Muscle of leg (tissue), 11 donors: Measurements from ENCODE around the gene GAL3ST3. TPM values are rescaled to one million over a fixed set of nuclear protein-coding genes. Genes with fewer than 3 reads are reported as not detected.
"Not testable (repeated sequence)": the region's sequence is repeated elsewhere in the genome, so short reads cannot be mapped to it uniquely, and the experiment has no call there.

Source experiments
- DNase-seq: peaks from one replicate; pipeline ENCODE4 v3.0.0; 2013
- H3K27ac ChIP-seq: one replicate; pipeline ENCODE4 v1.5.1; 2013; ENCODE audit warnings: mild to moderate bottlenecking, low read length, control low read depth
- H3K27me3 ChIP-seq: one replicate; pipeline ENCODE4 v1.6.1; 2013; ENCODE audit warnings: low read length; ENCODE audit not compliant: control insufficient read depth, insufficient read depth
- H3K36me3 ChIP-seq: one replicate; pipeline ENCODE4 v1.6.1; 2013; ENCODE audit warnings: low read length; ENCODE audit not compliant: control insufficient read depth, insufficient read depth
- H3K4me1 ChIP-seq: one replicate; pipeline ENCODE4 v1.6.1; 2013; ENCODE audit warnings: low read length; ENCODE audit not compliant: control insufficient read depth, insufficient read depth
- H3K4me3 ChIP-seq: one replicate; pipeline ENCODE4 v1.5.1; 2013; ENCODE audit warnings: low read length, control low read depth
- H3K9me3 ChIP-seq: replicated peaks from 2 replicates; pipeline ENCODE4 v1.6.1; 2013; ENCODE audit warnings: low read depth, low read length; ENCODE audit not compliant: control insufficient read depth
- WGBS: methylation state at CpG from one replicate; pipeline ENCODE4 v1.1.5; 2013; ENCODE audit warnings: missing lambda C conversion rate; ENCODE audit not compliant: insufficient coverage; 5-methylcytosine and 5-hydroxymethylcytosine counted together
- polyA plus RNA-seq, 8 donors: library from polyadenylated mRNA; unstranded; fragments of 120-200 nt; gene quantifications; one replicate each; pipeline versions ENCODE4 v1.2.1 to v1.2.3, GENCODE V29; 2013; ENCODE audit warnings: inconsistent platforms in 1 of 8, low replicate concordance in 1 of 8; ENCODE audit not compliant: insufficient read length in 8 of 8, insufficient read depth in 1 of 8
- total RNA-seq: library from RNA; stranded (reverse); fragments of 120-200 nt; gene quantifications from one replicate; pipeline ENCODE4 v1.2.4, GENCODE V29; 2013

The GAL3ST3 gene
- total and polyA plus RNA-seq, 9 donors: 0.22 to 1.7 (median 0.89) TPM

DNA sequence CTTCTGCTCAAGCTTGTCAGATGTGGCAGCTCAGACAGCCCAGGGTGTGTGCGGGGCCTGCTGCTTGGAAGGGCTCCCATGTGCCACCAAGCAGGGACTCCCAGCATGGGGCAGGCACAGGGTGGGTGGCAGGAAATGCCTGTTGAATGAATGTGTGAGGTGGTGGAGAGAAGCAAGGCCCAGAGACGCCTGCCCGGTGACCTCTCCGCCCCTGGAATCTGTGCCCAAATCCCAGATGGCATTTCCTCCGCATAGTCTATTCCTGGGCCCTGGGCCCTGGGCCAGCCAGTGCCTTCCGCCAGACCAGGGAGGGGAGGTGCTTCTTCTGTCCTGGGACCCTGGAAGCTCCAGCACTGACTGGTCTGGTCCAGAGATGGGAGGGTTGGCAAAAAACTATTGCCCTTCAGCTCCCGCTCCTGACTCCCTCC, 33.5 kb downstream of the GAL3ST3 start:
- Histone ChIP-seq H3K27ac (no peak overlapping the region), H3K27me3 (peaks cover 34% of the 10 kb centered on the region), H3K36me3 (no peaks in the 10 kb centered on the region), H3K4me1 (peaks cover 12% of the 10 kb centered on the region), H3K4me3 (no peak overlapping the region), H3K9me3 (no peaks in the 10 kb centered on the region)
- DNase-seq: no peak
- 78% methylated on average over 5 of the region's 7 CpGs for WGBS

DNA sequence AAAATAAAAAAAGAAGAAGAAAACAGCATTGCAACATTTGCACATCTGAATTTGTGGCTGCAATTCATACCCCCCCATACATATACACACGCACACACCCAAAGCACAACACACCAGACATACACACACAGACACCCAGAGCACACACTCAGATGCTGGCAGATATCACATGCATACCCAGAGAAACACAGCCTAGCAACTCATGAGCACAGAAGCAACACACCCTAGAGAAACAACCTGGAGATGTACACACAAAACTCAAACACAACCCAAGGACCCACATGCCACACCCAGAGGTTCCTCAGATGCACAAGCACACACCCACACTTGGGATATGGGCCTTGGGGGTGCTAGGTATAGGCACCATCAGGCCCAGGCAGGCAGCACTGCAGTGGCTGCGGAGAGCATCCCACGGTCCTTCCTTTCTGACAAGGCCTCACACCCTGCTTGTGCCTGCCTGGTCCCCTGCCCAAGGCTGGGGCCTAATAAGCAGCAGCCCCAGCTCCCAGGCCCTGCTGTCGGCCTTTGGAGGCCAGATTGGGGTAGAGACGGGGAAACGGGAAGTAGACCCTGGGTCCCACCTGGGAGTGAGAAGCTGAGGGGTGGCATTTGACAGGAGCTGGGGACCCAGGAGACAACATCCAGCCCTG, 34.0 kb downstream of the GAL3ST3 start:
- Histone ChIP-seq H3K4me1 (peaks cover 12% of the 10 kb centered on the region), H3K27me3 (peaks cover 40% of the 10 kb centered on the region), H3K36me3 (no peaks in the 10 kb centered on the region), H3K27ac (no peak overlapping the region), H3K4me3 (no peak overlapping the region), H3K9me3 (no peaks in the 10 kb centered on the region)
- WGBS: 73% methylated on average over 6 of the region's 6 CpGs
- DNase-seq: no peak

DNA sequence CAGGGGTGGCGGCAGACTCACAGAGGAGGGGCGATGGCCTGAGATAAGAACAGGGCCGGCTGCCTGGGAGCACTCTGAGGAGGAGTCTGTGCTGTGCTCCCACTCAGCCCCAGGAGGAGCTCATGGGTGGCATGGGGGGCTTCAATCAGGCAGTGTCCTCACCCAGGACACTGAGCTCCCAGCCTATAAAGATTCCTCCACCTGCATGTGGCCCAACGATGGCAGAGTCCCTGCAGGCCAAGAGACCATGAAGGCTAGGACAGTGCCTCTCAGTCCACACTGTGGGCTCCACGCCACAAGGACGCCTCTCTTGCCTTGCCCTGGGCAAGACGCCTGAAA, 35.2 kb downstream of the GAL3ST3 start:
- Histone ChIP-seq H3K4me3 (no peak overlapping the region), H3K27me3 (peaks cover 48% of the 10 kb centered on the region), H3K9me3 (no peaks in the 10 kb centered on the region), H3K36me3 (no peaks in the 10 kb centered on the region), H3K4me1 (peaks cover 12% of the 10 kb centered on the region), H3K27ac (no peak overlapping the region)
- no peak for DNase-seq
- WGBS: 75% methylated on average over 4 of the region's 7 CpGs

DNA sequence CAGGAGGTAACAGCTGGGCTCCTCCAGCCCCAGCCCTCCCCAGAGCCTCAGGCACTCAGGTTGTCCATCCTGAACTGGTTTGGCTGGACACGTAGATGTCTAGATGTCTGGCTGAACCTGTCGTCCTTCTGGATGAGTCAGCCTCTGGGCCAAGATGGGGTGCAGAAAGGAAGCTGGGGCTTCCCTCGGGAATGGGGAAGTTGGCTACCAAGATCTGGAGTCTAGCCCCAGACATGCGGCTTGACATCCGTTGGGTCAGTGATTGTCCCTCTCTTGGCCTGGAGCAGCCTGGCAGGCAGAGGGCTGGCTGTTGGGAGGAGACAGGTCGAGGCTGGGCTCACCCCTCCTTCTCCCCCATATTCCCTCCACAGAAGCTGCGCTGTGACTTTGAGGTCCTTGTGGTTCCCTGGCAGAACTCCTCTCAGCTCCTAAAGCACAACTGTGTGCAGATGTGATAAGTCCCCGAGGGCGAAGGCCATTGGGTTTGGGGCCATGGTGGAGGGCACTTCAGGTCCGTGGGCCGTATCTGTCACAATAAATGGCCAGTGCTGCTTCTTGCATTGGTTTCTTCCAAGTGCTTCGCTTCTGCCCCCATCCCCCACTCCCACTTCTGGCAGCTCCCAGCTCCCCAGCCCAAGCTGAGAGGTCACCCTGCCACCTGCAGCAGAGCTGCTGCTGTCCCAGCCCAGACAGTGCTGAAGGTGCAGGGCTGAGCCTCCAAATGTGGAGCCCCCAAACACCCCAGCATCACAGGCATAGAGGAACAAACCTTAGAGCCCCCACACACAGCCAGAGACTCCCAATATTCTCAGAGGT, 35.8 kb downstream of the GAL3ST3 start:
- H3K27ac ChIP-seq: no peak overlapping the region
- no peak for DNase-seq
- H3K4me3 ChIP-seq: no peak overlapping the region
- H3K9me3 ChIP-seq: no peaks in the 10 kb centered on the region
- peaks cover 12% of the 10 kb centered on the region for H3K4me1 ChIP-seq
- 57% methylated on average over 8 of the region's 12 CpGs for WGBS
- peaks cover 49% of the 10 kb centered on the region for H3K27me3 ChIP-seq
- H3K36me3 ChIP-seq: no peaks in the 10 kb centered on the region

DNA sequence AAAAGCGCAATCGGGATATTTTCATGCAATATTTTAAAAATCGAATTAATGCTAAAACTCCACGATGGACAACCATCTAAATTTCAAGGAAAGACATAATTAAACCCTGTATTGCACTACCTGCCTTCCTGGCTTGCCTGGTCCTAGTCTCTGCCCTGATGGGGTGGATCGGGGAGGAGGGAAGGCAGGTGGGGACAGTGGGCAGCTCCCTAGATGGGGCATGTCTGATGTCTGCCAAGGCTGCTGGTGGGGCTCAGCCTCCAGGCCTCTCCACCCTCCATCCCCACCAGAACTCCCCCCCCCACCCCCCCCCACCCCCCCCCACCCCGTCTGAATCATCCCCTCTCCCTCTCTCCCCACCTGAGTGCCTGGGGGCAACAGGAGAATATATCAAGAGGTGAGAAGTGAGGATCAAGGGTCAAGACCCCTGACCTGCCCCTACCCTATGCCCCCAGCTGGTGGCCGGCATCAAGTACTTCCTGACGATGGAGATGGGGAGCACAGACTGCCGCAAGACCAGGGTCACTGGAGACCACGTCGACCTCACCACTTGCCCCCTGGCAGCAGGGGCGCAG, 36.5 kb downstream of the GAL3ST3 start:
- no peaks in the 10 kb centered on the region for H3K9me3 ChIP-seq
- peaks cover 12% of the 10 kb centered on the region for H3K4me1 ChIP-seq
- no peaks in the 10 kb centered on the region for H3K36me3 ChIP-seq
- DNase-seq: no peak
- H3K4me3 ChIP-seq: no peak overlapping the region
- 20% methylated on average over 6 of the region's 12 CpGs for WGBS
- H3K27ac ChIP-seq: no peak overlapping the region
- H3K27me3 ChIP-seq: peaks cover 49% of the 10 kb centered on the region

DNA sequence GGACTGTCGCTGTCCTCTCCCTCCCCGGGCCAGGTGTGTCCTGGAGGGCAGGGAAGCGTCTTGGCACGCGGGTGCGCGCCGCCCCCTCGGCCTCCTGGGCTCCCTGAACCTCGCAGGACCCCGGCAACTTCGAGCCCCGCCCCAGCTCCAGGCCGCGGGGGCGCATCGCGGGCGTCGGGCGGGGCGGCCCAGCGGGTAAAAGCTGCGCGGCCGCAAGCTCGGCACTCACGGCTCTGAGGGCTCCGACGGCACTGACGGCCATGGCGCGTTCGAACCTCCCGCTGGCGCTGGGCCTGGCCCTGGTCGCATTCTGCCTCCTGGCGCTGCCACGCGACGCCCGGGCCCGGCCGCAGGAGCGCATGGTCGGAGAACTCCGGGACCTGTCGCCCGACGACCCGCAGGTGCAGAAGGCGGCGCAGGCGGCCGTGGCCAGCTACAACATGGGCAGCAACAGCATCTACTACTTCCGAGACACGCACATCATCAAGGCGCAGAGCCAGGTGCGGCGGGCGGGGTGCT, 37.1 kb downstream of the GAL3ST3 start, which contains the start of gene CST6:
Gene CST6 (plus strand): TSS at position 224 of the 519 bp plus-strand sequence. CDS start 37 bp downstream, at position 261.
- Histone ChIP-seq H3K27ac (no peak within 1 kb of the TSS), H3K4me3 (no peak within 1 kb of the TSS), H3K27me3 (peaks cover 49% of the 10 kb centered on the region), H3K36me3 (no peaks in the 10 kb centered on the region), H3K9me3 (no peaks in the 10 kb centered on the region), H3K4me1 (peaks cover 12% of the 10 kb centered on the region)
- 5% methylated on average over 59 of the region's 61 CpGs for WGBS
- no peak for DNase-seq

DNA sequence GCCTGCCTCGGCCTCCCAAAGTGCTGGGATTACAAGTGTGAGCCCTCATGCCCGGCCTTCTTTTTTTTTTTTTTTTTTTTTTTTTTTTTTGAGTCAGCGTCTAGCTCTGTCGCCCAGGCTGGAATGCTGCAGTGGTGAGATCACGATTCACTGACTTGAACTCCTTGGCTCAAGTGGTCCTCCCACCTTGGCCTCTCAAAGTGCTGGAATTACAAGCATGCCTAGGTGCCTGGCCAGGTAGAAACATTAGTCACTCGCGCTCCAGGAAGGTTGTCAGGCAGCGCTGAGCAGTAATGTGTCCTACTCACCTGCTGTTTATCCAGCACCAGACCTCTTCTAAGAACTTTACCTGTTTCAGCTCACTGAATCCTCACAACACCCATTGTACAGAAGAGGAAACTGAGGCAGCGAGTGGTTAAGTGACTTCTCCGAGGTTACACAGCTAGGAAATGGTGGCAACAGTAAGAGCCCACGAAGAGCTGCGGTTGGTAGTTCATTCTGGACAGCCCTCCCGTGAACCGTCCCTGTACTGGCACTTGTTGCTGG, 37.6 kb downstream of the GAL3ST3 start:
- Histone ChIP-seq H3K27me3 (peaks cover 49% of the 10 kb centered on the region), H3K4me3 (no peak overlapping the region), H3K9me3 (no peaks in the 10 kb centered on the region), H3K27ac (no peak overlapping the region), H3K4me1 (peaks cover 9% of the 10 kb centered on the region), H3K36me3 (peaks cover 3% of the 10 kb centered on the region)
- WGBS: 37% methylated on average over 12 of the region's 14 CpGs
- no peak for DNase-seq

DNA sequence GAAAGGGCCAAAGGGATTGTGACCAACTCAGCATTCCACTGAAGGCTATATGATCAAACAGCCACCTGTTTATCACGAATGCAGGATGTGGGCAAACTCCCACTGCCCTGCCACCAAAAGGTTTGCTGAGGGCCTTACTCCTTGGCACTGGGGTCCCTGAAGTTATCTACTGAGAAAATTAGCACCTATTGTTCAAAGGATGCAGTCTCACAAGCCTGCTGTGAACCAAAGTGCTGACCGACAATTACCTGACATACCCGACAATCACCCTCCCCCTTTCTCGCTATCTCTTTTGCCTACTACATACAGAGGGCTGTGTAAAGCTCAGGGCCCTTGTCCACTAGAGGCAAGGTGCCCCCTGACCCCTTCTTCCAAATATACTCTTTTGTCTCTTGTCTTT, 38.9 kb downstream of the GAL3ST3 start:
- DNase-seq, H3K36me3 ChIP-seq, H3K4me3 ChIP-seq, H3K9me3 ChIP-seq, H3K4me1 ChIP-seq, H3K27ac ChIP-seq: not testable (repeated sequence)
- H3K27me3 ChIP-seq: peaks cover 49% of the 10 kb centered on the region
- WGBS: 47% methylated on average over 4 of the region's 4 CpGs

DNA sequence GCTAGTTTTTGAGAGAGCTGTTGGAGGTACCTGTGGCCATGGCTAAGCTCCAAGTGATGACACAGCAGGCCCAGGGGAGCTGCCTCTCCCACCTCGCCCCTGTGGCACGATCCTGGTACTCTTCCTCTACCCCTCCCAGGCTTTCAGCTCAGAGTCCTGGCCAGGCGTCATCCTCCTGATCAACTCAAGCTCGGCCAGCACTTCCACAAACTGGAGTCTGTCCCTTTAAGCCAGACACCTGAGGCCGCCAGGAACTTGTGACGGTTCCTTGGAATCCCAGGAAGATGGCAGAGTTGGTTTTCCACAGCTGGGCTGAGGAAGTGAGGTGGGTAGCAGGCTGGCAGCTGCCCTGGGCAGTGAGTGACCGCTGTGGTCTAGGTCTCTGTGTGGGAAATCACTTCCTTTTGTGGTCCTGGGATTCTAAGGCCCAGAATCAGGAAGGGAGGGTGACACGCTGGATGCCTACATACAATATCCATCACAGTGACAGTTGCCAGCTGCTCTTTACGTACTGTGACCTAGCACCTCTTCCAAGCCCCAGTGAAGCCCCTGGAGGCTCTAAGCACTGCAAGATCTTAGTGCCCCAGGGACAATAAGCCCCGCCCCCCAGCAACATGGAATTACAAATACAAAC, 40.4 kb downstream of the GAL3ST3 start:
- Histone ChIP-seq H3K4me3 (no peak overlapping the region), H3K9me3 (no peaks in the 10 kb centered on the region)

More for the DNA sequence above, 40.4 kb downstream of the GAL3ST3 start:
- no peak for DNase-seq
- Histone ChIP-seq H3K4me1 (peaks cover 1% of the 10 kb centered on the region), H3K27me3 (peaks cover 46% of the 10 kb centered on the region), H3K36me3 (peaks cover 21% of the 10 kb centered on the region), H3K27ac (no peak overlapping the region)
- 36% methylated on average over 5 of the region's 10 CpGs for WGBS
